B cell (primary cell): ENCODE measurements around the gene RNF34. TPM values are rescaled to one million over a fixed set of nuclear protein-coding genes. Genes with fewer than 3 reads are reported as not detected.

Source experiments
- ATAC-seq: fragments of 200-7000 bp; cut with Tn5 transposase; one replicate; pipeline ENCODE4 v1.10.0; 2021; ENCODE audit warnings: low read depth, mild to moderate bottlenecking, moderate number of reproducible peaks, moderate library complexity
- CTCF ChIA-PET: fragments of 350-600 bp; sonication (Branson Sonifier 250); formaldehyde crosslinking; loops from one replicate; lab custom pipeline; 2021; ENCODE audit warnings: antibody characterized with exemption, inconsistent platforms; lab: Charles Lee
- POLR2A ChIA-PET: fragments of 350-600 bp; sonication (Branson Sonifier 250); formaldehyde crosslinking; loops from one replicate; lab custom pipeline; 2021; ENCODE audit warnings: antibody characterized with exemption; lab: Charles Lee
- DNase-seq: peaks from one replicate; pipeline ENCODE4 v3.0.0; 2013
- H2AFZ ChIP-seq: 2 replicates; pipeline ENCODE4 v1.6.1; 2012; ENCODE audit warnings: mild to moderate bottlenecking, low read depth, low read length; ENCODE audit not compliant: insufficient read depth, poor library complexity, severe bottlenecking
- H3K27ac ChIP-seq, 2 donors: 1 replicate in 1 of 2; 2 replicates in 1 of 2; pipeline ENCODE4 v1.5.1; 2012 to 2013; ENCODE audit warnings: low read length in 2 of 2, mild to moderate bottlenecking in 2 of 2, moderate library complexity in 1 of 2
- H3K27me3 ChIP-seq, 4 experiments: fragments of 200-600 bp in 1 of 4; sonication (generic) in 1 of 4; replicated peaks in 1 of 4; 1 replicate in 2 of 4; 2 replicates in 2 of 4; pipeline versions ENCODE4 v1.6.1 to v1.7.0; 2013 to 2016; ENCODE audit warnings: low read length in 3 of 4, mild to moderate bottlenecking in 2 of 4, mixed read lengths in 1 of 4, moderate library complexity in 1 of 4; ENCODE audit not compliant: insufficient read depth in 4 of 4, control insufficient read depth in 3 of 4; ENCODE audit errors: control extremely low read depth in 1 of 4
- H3K36me3 ChIP-seq, 2 experiments: replicated peaks in 1 of 2; 1 replicate in 1 of 2; 2 replicates in 1 of 2; pipeline versions ENCODE4 v1.6.1 to v1.7.1; 2013; ENCODE audit warnings: low read length in 1 of 2; ENCODE audit not compliant: insufficient read depth in 2 of 2, control insufficient read depth in 1 of 2; ENCODE audit errors: control extremely low read depth in 1 of 2, extremely low read depth in 1 of 2
- H3K4me1 ChIP-seq, 2 donors: fragments of 200-600 bp in 1 of 2; sonication (generic) in 1 of 2; 1 replicate in 1 of 2; 2 replicates in 1 of 2; pipeline versions ENCODE4 v1.5.1 to v1.6.1; 2013 to 2017; ENCODE audit warnings: low read length in 2 of 2; ENCODE audit not compliant: control insufficient read depth in 2 of 2, insufficient read depth in 2 of 2
- H3K4me2 ChIP-seq: replicated peaks from 2 replicates; pipeline ENCODE3; 2012; ENCODE audit warnings: mild to moderate bottlenecking, low read depth, low read length; ENCODE audit not compliant: poor library complexity, severe bottlenecking
- H3K4me3 ChIP-seq, 5 experiments: fragments of 200-600 bp in 1 of 5; sonication (generic) in 1 of 5; 1 replicate in 3 of 5; 2 replicates in 2 of 5; pipeline versions ENCODE4 v1.5.1 to v1.7.0; 2011 to 2016; ENCODE audit warnings: low read length in 4 of 5, mild to moderate bottlenecking in 4 of 5, low read depth in 2 of 5, control low read depth in 1 of 5, moderate library complexity in 1 of 5; ENCODE audit not compliant: insufficient read depth in 1 of 5; ENCODE audit errors: control extremely low read depth in 1 of 5, extremely low read depth in 1 of 5
- H3K79me2 ChIP-seq: fragments of 200-600 bp; sonication (generic); one replicate; pipeline ENCODE4 v1.6.0; 2016; ENCODE audit warnings: low read length; ENCODE audit not compliant: control insufficient read depth, insufficient read depth
- H3K9ac ChIP-seq: fragments of 200-600 bp; sonication (generic); 2 replicates; pipeline ENCODE4 v1.6.1; 2017; ENCODE audit warnings: mild to moderate bottlenecking, low read length, moderate library complexity
- H3K9me3 ChIP-seq, 3 donors: one replicate each; pipeline versions ENCODE4 v1.6.1 to v1.7.1; 2013; ENCODE audit warnings: low read length in 2 of 3; ENCODE audit not compliant: control insufficient read depth in 2 of 3, insufficient read depth in 1 of 3; ENCODE audit errors: control extremely low read depth in 1 of 3
- H4K20me1 ChIP-seq: 2 replicates; pipeline ENCODE4 v1.6.0; 2012; ENCODE audit warnings: mild to moderate bottlenecking, low read length; ENCODE audit not compliant: insufficient read depth, control insufficient read depth, poor library complexity, severe bottlenecking
- H3K27ac Mint-ChIP-seq: one replicate; pipeline ENCODE4 v1.8.0; 2021; ENCODE audit warnings: mixed read lengths
- H3K27me3 Mint-ChIP-seq: one replicate; pipeline ENCODE4 v1.8.0; 2021; ENCODE audit warnings: mixed read lengths
- H3K4me1 Mint-ChIP-seq: one replicate; pipeline ENCODE4 v1.8.0; 2021; ENCODE audit warnings: mixed read lengths
- H3K4me3 Mint-ChIP-seq: one replicate; pipeline ENCODE4 v1.8.0; 2021; ENCODE audit warnings: mixed read lengths
- H3K9me3 Mint-ChIP-seq: one replicate; pipeline ENCODE4 v1.8.0; 2022; ENCODE audit warnings: mixed read lengths; ENCODE audit not compliant: insufficient read depth
- CTCF ChIP-seq: fragments of 200-600 bp; IDR thresholded peaks from one replicate; pipeline ENCODE4 v1.8.0; 2022; ENCODE audit warnings: antibody characterized with exemption, mild to moderate bottlenecking
- EZH2 ChIP-seq: IDR thresholded peaks from 2 replicates; pipeline ENCODE4 v1.6.1; 2012; ENCODE audit warnings: borderline replicate concordance, low read depth, mild to moderate bottlenecking, moderate library complexity, low read length; ENCODE audit not compliant: insufficient read depth, poor library complexity, severe bottlenecking
- WGBS: methylation state at CpG from one replicate; pipeline ENCODE4 v1.1.5; 2013; ENCODE audit warnings: missing lambda C conversion rate; ENCODE audit not compliant: insufficient coverage; 5-methylcytosine and 5-hydroxymethylcytosine counted together
- intact Hi-C: fragments of 100-400 bp; cut with micrococcal nuclease; formaldehyde crosslinking; loops from one replicate; pipeline ENCODE4 v1.10.0; 2022
- polyA plus RNA-seq: library from polyadenylated mRNA; depleted of rRNA; stranded (reverse); fragments of >200 nt; gene quantifications from 2 replicates; pipeline ENCODE4 v1.2.3, GENCODE V29; 2012
- total RNA-seq, 2 donors: library from RNA; stranded (reverse); fragments of 120-200 nt in 1 of 2; gene quantifications; 1 replicate in 1 of 2; 2 replicates in 1 of 2; pipeline versions ENCODE4 v1.2.3 to v1.2.4, GENCODE V29; 2013 to 2022

Gene RNF34
- total and polyA plus RNA-seq, 2 donors (not counting 1 experiment from before 2014, with no cell fraction given): 24.9 to 86.7 TPM

- peaks cover 90% of the 10 kb centered on the region for H3K79me2 ChIP-seq
- H3K27me3 Mint-ChIP-seq: no peaks in the 10 kb centered on the region
- intact Hi-C loops: no loop called here
- H3K9me3 ChIP-seq: no peaks in the 10 kb centered on the region
- no peaks in the 10 kb centered on the region for H3K4me1 ChIP-seq
- H3K27ac ChIP-seq: no peak overlapping the region
- no peak overlapping the region for H3K27ac Mint-ChIP-seq
- H2AFZ ChIP-seq: no peak overlapping the region
- WGBS: 97% methylated on average over 45 of the region's 45 CpGs
- no peaks in the 10 kb centered on the region for H3K9me3 Mint-ChIP-seq
- H3K4me2 ChIP-seq: no peak overlapping the region
- POLR2A ChIA-PET: no interaction called here
- peaks cover 8 to 70% of the 10 kb centered on the region in 2 experiments for H3K36me3 ChIP-seq
- H3K4me3 Mint-ChIP-seq: no peak overlapping the region
- H3K27me3 ChIP-seq: no peaks in the 10 kb centered on the region
- H4K20me1 ChIP-seq: peaks cover 75% of the 10 kb centered on the region
- H3K4me1 Mint-ChIP-seq: peaks cover 14% of the 10 kb centered on the region
- H3K4me3 ChIP-seq: no peak overlapping the region
- TF ChIP-seq EZH2 (no peak), CTCF (no peak)
- ATAC-seq (no peak), DNase-seq (no peak)
- H3K9ac ChIP-seq: no peak overlapping the region
- CTCF ChIA-PET: interaction anchor here (0.6 to 7.7 kb wide), 16 partner anchors 9 to 917 kb away, joined by 3 to 115 read pairs (median 5); partner anchors contain the start of genes ANAPC5, RNF34 and TMEM120B
These were observed 44.3 kb downstream of the RNF34 start for GRCh38 chr12:121443911-121444841.

- no peaks in the 10 kb centered on the region for H3K9me3 ChIP-seq
- H3K36me3 ChIP-seq: peaks cover 8 to 71% of the 10 kb centered on the region in 2 experiments
- WGBS: 100% methylated on average over 4 of the region's 4 CpGs
- no peak overlapping the region for H3K27ac ChIP-seq
- Mint-ChIP-seq H3K4me1 (peaks cover 19% of the 10 kb centered on the region), H3K27me3 (no peaks in the 10 kb centered on the region), H3K27ac (no peak overlapping the region), H3K4me3 (no peak overlapping the region), H3K9me3 (no peaks in the 10 kb centered on the region)
- H3K4me1 ChIP-seq: peaks cover 1 to 2% of the 10 kb centered on the region in 2 donors
- peaks cover 94% of the 10 kb centered on the region for H3K79me2 ChIP-seq
- no peak for ATAC-seq
- H3K4me2 ChIP-seq: no peak overlapping the region
- H3K27me3 ChIP-seq: no peaks in the 10 kb centered on the region
- no peak overlapping the region for H3K4me3 ChIP-seq
- ChIA-PET CTCF (interaction anchor here (0.6 to 7.7 kb wide), 5 partner anchors 10 to 268 kb away, joined by 3 to 115 read pairs (median 6); partner anchors contain the start of gene TMEM120B), POLR2A (no interaction called here)
- intact Hi-C loops: no loop called here
- peaks cover 81% of the 10 kb centered on the region for H4K20me1 ChIP-seq
- TF ChIP-seq CTCF: no peak
- no peak for TF ChIP-seq EZH2
- no peak for DNase-seq
- H2AFZ ChIP-seq: no peak overlapping the region
- H3K9ac ChIP-seq: no peak overlapping the region
These were observed 44.9 kb downstream of the RNF34 start for GRCh38 chr12:121444842-121445202.
